Measurements from ENCODE around the gene PTPRK.

PTPRK gene

DNA sequence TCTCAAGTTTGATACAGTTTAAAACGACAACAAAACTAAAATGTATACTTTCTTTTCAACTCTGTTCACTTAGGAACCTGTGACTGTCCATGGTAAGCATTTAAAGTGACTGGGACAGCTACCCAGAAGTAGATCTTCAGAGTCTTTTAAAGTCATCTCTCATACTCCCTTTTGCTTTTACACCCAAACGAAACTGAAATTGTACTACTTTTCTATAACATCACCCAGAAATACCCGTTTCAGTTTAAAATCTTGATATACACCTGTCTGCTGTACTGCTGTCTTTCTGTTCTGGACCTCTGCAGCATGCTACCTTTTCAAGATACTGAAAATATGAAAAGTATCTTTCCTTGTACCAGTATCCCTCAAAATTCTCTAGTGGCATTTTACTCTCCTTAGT lies 449.2 kb downstream of the PTPRK start:
- DNase-seq (ENCODE audit: low read depth in 3 of 3) = no peak

DNA sequence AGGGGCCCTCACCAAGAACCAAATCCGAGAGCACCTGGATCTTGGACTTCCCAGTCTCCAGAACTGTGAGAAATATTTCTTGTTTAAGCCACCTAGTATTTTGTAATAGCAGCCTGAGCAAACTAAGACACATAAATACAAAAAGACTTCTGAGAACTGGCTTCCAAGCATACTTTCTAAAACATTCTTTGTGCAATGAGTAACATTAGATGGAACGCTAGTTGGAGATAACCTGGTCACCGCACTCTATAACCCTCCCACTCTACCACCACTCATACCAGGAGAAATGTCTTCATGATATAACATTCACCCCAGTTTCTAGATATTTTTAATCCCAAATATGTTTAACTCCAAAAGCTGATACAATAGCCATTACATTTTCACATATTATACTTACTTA lies 450.0 kb downstream of the PTPRK start:
- DNase-seq (ENCODE audit: low read depth in 3 of 3) = no peak

DNA sequence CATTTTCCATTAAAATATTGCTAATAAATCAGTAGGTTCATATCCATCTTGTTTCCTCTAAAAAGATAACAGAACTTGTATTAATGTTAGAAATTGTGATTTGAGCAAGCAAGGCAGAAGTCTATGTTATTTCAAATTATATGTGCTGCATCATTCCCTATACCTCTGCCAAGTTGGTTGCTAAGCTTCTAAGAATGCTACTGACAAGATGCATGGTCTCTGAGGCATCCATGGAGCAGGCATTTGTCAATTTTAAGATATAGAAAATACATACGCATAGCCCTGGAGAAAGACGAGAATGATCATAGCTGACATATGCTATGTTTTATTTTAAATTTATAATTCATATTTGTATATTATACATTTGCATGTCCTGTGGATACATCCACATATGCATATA lies 451.2 kb downstream of the PTPRK start:
- DNase-seq (ENCODE audit: low read depth in 3 of 3) = no peak

DNA sequence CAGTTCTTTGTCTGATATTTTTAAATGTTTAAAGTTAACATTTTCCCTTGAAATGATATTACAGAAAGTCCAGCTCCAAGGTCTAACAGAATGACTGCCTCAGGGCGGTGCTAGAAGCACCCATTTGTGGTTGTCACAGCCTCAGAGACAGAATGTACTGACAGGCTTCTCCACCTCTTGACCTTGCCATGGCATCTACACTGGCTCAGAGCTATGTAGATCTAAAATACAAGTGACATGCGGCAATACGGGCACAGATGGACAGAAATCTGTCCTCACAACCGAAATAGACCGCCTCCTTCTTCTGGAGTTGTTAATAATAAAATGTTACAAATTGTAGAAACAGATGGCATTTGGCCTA lies 452.3 kb downstream of the PTPRK start:
- no peak for DNase-seq (ENCODE audit: low read depth in 3 of 3)

DNA sequence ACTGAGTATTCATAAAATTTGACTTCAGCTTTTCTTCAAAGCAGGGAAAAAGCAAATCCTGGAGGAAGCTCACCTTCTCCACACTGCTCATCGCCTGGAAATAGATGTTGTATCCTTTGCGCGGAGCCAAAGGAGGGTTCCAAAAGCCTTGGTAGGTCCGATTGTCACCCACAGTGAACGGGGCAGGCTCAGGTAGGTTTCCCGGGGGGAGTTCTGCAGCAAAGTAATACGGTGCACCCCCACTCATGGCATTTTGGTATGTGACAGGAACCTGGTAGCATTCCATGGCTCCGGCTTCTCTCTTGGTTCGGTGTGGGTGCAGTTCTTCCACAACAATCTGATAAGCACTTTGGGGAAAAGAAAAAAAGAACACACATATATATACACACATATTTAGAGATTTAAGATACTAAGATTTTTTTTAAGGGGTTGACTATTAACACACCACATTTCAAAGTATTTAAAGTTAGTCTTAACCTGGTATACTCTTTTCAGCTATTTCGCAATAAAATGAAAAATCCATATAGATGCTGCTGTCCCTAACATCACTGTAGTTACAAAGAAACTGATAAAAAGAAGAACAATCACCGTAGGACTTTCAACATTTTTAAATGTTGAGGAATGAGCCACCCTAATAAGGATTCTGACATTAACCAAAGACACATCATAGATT lies 452.8 kb downstream of the PTPRK start:
- DNase-seq (ENCODE audit: low read depth in 3 of 3) = no peak

DNA sequence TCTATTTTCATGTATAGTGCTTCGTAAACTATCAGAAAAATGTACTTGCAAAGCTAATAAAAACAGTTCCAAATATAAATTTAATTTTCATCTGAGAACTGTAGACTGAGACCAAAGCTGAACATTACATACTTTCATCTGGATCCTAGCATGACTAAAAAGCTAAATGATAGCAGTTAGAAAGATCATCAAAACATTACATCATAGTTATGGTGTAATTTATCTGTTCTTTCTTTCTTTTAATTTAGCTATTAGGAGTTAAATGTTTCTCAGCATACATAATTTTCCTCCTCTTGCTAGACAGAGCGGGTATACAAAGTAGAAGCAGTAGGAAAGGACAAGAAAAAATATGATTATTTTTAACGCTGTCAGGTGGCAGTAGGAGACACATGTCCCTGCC lies 455.3 kb downstream of the PTPRK start:
- no peak for DNase-seq (ENCODE audit: low read depth in 3 of 3)

DNA sequence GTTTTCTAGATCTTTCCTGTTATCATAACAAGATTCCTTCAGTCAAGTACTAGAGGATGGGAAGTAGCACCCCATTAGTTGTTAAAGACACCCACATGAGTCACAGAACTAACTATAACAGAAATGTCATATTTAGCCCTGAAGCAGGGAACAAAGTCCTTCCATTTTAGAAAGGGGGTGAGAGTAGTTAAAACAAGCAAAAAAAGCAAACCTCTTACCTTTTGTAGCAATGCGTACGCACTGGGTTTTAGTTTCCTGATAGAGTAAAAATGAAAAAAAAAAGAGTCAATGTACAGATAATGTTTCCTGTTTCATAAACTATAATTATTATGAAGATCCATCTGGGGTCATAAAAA lies 455.9 kb downstream of the PTPRK start:
- no peak for DNase-seq (ENCODE audit: low read depth in 3 of 3)

DNA sequence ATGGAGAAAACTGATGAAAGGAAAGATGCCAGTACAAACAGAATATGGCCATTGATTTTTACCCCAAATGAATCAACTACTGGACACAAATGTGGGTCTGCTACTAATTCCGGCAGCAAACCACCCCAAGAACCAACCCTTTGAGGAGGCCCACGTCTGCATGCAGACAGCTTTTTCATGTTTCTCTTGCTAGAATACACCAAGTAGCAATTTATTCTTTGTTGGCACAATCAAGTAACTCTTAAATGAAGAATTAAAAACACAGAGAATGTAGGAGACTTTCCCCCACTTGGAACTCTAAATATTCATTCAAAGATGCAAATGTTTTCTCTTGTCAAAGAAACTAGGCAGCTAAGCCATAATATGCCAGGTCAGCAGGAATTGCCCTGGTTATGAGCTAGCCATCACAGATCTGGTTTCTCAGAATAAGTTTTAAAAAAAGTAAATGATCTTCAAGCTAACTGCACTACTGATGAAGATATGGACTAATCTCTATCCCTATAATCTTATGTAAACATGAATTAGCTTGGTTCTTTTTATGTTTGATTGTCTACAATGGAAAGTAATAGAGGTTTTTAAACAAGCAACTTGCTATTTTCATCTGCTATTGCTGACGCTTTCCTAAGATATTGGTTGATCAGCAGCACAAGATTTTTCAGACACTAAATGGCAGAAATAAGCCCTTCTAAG lies 456.4 kb downstream of the PTPRK start:
- no peak for DNase-seq (ENCODE audit: low read depth in 3 of 3)

DNA sequence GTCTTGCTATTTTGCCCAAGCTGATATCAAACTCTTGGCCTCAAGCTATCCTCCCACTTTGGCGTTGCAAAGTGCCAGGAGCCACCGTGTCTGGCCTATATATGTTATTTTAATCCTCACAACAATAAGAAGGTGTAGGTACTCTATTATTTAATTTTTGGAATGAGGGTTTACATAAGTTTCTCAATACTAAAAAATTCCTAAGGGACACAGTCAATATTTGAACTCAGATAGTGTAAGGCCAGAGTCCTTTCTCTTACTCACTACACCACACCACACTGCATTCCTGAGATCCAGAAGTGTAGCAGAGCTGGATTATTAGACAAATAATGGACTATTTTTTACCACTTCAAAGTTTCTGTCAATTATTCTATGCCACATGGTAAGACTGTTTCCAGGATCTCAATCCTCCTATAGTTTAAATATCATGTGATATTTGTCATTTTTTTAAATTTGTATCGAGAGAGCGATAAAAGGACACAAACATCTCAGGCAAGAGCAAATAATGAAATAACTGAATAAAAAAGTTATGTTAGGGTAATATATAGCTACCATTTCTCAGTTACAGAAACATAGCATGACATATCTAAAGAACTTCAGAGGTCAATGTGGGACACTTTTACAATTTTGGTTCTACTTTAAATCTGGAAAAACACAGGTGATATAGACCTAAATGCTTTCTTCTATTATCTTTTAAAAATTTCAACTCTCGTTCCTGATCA lies 457.4 kb downstream of the PTPRK start:
- DNase-seq (ENCODE audit: low read depth in 3 of 3) = no peak

DNA sequence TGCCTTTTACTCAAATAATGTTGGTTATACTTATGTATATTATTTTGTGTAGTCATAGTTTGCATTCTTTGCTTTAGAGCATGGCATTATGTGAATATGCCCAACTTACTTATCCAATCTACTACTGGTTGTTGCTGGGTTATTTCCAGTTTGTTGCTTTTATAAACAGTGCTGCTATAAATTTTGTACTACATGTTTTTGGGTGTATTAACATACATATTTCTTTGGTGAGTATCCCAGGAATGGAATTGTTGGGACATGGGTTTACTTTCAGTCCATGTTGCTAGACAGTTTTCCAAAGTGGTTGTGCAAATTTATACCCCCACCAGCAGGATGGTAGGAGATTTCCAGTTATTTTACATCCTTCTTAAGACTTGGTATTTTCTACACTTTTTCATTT lies 462.5 kb downstream of the PTPRK start:
- DNase-seq (ENCODE audit: low read depth in 3 of 3) = no peak

DNA sequence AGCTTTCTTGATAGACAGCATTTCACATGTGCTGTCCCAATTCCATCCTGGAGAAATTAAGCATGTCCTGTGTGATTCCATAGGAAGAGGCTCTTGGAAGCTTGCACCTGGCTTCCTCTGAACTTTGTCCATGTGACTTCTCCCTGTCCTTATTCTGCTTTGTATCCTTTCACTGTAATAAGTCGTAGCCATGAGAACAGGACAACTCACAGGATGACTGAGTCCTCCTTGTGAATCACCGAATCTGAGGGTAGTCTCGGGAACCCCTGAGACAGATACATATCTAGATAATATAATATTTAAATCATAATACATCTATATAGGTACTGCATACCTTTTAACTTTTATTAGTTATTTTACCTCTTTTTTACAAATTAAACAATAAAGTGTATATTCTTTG lies 462.9 kb downstream of the PTPRK start:
- DNase-seq (ENCODE audit: low read depth in 3 of 3) = no peak

DNA sequence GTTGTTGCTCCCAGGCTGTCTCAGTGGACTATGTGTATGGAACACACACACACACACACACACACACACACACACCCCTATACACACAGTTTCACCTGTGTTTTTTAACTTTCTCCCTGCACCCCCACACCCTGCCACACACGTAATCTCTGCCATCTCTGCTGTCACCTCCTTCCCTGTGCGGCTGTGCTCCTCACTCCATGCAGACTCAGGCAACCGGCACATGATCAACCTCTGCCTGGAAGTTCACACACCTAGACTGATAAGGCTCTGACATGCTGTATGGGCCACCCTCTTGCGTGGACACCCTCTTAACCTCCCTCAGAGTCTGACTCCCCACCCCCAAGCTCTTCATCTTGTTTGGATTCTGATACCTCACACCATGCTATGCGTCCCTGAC lies 467.3 kb downstream of the PTPRK start:
- DNase-seq (ENCODE audit: low read depth in 3 of 3) = no peak

DNA sequence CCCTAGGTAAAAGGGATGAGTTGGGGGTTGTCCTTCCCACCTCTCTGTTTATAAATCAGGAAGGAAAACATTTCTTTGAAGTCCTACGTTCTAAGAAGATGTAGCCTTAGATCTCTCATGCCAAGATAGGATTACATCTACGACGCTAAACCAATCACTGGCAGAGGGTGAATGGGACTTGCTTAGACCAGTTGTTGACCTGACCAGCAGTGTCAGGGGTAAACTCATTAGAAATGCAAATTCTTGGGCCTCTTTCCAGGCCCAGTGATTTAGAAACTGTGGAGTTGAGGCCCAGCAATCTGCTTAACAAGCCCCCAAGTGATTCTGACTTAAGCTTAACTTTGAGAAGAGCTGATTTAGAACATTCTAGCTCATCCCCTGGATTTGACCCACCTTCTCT lies 472.4 kb downstream of the PTPRK start:
- DNase-seq (ENCODE audit: low read depth in 3 of 3) = no peak

DNA sequence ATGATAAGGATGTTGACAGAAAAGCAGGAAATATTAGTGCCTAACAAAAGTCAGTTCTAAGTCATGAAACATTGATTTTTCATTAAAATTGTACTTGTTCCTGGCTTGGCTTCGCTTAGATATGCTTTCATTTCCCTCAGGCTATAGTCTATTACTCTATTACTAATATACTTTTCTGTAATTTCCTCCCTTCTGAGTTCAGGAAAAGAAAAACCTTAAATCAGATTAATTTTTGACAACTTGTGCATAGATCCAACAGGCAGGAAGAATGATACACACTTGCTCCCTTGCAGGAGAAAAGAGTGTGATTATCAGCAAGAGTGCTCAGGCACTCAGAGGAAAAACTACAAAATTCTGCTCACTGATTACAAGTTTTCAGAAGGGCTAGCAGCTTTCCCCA lies 474.4 kb downstream of the PTPRK start:
- DNase-seq (ENCODE audit: low read depth in 3 of 3) = no peak

DNA sequence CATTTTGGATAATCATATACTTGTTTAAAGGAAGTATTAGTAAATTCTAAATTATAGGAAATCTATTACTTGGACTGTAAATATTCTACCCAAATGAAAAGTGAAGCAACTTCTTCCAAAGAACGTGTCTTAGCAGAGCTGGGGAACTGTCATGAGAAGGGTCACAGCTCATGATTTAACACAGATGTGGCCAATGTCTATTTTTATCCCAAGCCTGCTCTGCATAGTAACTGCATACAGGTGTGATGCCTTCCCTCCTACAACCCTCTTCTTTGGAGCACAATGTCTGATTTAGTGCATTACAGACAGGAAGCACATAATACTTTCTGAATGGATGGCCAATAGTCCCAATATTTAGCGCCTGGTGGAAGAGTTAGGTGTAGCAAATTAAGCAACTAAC lies 480.9 kb downstream of the PTPRK start:
- DNase-seq (ENCODE audit: low read depth in 3 of 3) = no peak

DNA sequence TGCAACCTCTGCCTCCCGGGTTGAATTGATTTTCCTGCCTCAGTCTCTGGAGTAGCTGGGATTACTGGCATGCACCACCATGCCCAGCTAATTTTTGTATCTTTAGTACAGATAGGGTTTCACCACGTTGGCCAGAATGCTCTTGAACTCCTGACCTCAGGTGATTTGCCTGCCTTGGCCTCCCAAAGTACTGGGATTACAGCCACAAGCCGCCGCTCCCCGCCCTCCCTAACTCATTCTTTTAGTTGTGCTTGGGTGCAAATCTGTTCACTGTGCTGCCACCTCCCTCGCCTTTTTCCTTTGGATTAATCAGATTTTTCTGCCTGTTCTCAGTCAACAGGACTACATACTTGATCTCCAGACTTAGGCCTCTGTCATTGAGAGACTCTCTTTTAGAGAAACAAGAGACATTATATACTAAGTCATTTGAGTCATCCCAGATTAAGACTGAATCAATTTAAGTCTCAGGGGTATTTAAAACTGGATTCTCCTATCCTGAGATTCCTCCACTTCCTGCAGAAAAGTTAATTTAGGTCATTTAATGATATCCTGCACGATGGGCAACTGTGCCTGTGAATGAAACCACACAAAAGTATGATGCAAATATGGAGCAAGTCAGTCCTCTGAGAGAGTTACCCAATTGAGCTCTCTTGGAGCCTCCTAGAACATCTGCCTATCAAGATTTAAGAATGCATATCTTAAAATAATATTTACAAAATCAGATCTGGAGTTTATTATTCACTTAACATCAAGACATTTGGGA lies 483.4 kb downstream of the PTPRK start:
- DNase-seq (ENCODE audit: low read depth in 3 of 3) = no peak

DNA sequence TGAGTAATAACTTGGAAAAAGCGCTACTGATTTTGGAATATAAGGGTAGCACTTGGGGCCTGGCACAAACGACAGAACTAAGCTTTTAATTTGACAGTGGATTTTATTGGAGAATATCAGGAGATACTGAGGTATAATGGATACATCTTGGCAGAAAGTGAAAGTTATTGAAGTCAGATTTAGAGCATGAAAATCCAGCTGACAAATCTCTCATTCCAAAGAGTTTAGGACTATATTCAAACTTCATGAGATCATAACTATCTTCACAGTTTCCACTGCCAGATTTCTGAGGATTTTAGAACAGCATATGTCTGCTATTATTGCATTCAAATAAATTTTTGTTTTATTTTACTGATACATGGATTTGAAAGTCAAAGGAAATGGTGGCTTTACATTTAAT lies 487.2 kb downstream of the PTPRK start:
- no peak for DNase-seq (ENCODE audit: low read depth in 3 of 3)

DNA sequence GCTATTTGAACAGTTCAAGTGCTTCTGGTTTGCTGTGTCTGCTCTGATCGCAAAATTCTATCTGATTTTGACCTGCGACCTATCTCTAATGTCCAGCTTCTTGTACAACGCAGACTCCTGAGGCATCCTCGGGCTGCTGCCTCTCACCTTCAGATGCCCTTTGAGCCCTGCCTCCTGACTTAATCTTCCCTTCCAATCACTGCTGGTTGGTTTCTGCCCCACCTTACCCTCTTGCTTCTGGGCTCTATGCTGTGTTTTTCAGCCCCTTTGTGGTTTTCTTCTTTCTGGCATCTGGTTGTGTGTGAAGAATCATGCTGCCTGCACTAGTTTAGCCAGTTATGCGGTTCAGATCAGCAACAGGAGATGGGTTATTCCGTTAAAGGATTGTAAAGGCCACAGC lies 488.4 kb downstream of the PTPRK start:
- no peak for DNase-seq (ENCODE audit: low read depth in 3 of 3)

DNA sequence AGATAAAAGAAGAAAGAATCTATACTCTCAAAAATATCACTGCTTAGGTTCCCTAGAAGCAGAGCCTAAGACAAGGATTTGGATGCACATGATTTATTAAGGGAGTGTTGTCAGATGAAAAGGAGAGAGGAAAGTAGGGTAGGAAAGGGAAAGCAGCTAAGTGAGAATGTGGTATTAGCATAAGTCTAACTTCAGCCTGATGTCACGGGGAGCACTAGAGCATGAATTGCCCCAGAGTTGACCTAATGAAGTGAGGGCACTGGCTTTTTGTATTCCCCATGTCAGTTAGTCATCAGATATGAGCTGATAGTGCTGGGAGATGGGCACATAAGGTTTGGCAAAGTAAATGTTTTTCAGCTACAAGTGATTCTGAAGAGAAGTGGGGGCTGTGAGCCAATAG lies 490.6 kb downstream of the PTPRK start:
- no peak for DNase-seq (ENCODE audit: low read depth in 3 of 3)

DNA sequence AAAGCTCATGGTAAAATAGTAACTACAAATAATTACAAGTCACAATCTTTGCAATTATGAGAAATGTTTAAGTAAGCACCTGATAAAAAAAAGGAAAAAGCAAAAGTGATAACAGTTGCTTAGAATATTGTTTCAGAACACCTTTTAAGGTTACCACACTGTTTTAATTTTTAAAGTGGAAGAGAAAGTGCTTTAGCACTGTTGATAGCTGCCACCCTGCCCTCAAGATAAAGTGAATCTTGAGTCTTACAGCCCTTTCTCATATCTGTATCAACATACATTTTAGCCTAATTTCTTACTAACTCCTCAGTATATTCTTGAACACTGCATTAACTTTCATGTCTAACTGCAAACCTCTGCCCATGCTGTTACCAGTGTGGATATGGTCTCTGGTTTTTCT lies 492.2 kb downstream of the PTPRK start:
- no peak for DNase-seq (ENCODE audit: low read depth in 3 of 3)

DNA sequence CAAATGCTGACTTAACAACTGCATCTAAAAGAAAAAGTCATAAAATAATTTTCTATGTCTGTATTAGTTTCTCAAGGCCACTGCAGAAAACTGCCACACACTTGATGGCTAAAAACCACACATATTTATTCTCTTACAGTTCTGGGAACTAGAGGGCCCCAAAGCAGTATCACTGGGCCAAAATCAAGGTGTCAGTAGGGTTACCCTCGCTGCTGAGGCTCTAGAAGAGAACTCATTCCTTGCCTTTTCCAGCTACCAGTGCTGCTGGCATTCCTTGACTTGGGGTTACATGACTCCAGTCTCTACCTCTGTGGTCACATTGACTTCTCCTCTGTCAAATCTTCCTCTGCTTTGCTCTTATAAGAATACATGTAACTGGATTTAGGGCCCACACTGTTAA lies 494.9 kb downstream of the PTPRK start:
- DNase-seq (ENCODE audit: low read depth in 3 of 3) = no peak

DNA sequence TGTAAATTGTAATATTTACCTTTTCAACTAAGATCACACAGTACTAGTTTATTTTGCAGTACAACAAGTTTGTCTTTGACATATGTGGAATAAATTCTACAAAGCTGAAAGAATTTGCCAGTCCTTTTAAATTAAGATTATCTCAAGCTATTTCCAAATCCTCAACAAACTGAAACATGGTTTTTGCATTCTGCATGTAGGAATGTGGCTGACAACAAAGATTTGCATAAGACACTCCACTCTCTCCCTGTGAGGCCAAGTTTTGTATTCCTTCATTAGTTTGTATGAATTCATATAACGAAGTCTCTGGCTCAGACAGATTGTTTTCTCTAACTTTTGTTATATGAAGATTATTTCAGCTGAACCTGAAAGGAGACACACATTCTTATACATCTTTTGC lies 495.4 kb downstream of the PTPRK start:
- DNase-seq (ENCODE audit: low read depth in 3 of 3) = no peak

DNA sequence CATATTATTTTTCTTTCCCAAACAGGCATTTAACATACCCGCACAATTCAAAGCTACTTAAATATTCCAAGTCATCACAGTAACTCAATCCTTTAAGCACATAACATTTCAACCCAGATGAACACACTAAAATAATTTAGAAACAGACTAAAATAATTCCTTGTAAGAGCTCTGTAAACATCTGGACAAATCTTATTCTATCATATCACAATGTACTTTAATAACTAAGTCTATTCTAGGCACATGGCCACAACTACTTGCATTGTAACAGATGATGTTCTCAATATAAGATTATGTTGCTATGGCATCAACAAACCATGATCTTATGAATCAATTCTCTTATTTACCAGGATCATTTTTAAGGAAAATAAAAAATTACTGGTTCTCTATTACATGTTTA lies 496.4 kb downstream of the PTPRK start:
- DNase-seq (ENCODE audit: low read depth in 3 of 3) = no peak
